ENCODE results near the gene COMMD1. TPM values are rescaled to one million over a fixed set of nuclear protein-coding genes. Genes with fewer than 3 reads are reported as not detected.

The COMMD1 gene
- total RNA-seq, 1 donor from 2014 or later = 43.6 TPM

- no peak overlapping the region for H3K27ac Mint-ChIP-seq
- H3K9me3 Mint-ChIP-seq = no peaks in the 10 kb centered on the region
- H3K4me3 Mint-ChIP-seq = no peak overlapping the region
- no peaks in the 10 kb centered on the region for H3K27me3 Mint-ChIP-seq
- no peak for TF ChIP-seq CTCF (conservative IDR thresholded peaks at IDR 0.05)
- DNase-seq (ENCODE audit: extremely low spot score, unreplicated experiment) = no peak
- H3K4me1 Mint-ChIP-seq (ENCODE audit: unreplicated experiment) = peaks cover 8% of the 10 kb centered on the region
- peaks cover 3% of the 10 kb centered on the region for H3K36me3 Mint-ChIP-seq
Measured at GRCh38 chr2:61969376-61969775, 63.9 kb downstream of the COMMD1 start.

DNA sequence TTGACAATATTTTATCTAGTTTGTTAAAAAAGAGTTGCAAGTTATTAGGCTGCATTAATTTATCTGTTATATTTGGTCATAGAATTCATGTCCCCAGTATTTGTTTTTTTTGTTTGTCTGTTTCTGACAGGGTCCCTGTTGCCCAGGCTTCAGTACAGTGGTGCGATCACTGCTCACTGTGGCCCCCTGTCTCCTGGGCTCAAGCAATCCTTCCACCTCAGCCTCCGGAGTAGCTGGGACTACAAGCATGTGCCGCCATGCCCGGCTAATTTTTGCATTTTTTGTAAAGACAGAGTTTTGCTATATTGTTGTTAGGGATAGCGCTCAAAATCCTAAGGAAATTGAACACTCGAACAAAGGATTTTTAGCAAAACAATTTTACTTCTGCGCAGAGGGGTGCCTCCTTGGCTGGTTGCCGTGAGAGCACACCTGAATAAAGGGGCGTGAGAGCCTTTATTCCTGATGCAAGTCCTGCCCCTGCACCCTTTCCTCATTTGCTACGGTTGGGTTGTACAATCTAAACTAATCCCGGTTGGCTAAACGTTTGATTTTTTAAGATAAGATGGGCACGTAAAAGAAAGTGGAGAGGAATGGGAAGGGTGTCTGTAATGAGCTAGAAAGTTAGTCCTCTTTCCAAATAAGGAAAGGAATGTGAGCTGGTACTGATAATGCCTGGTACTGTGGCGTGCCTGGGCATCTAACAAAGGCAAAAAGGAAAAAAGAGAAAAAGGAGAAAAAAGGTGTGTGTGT lies 65.5 kb downstream of the COMMD1 start:
- H3K9me3 Mint-ChIP-seq = no peaks in the 10 kb centered on the region
- H3K27ac Mint-ChIP-seq = peak overlapping the region; percentile 54
- no peak for DNase-seq (ENCODE audit: extremely low spot score, unreplicated experiment)
- H3K4me3 Mint-ChIP-seq = peak overlapping the region; percentile 52
- peaks cover 8% of the 10 kb centered on the region for H3K4me1 Mint-ChIP-seq (ENCODE audit: unreplicated experiment)
- H3K27me3 Mint-ChIP-seq = no peaks in the 10 kb centered on the region
- no peak for TF ChIP-seq CTCF (conservative IDR thresholded peaks at IDR 0.05)
- H3K36me3 Mint-ChIP-seq = peaks cover 3% of the 10 kb centered on the region

DNA sequence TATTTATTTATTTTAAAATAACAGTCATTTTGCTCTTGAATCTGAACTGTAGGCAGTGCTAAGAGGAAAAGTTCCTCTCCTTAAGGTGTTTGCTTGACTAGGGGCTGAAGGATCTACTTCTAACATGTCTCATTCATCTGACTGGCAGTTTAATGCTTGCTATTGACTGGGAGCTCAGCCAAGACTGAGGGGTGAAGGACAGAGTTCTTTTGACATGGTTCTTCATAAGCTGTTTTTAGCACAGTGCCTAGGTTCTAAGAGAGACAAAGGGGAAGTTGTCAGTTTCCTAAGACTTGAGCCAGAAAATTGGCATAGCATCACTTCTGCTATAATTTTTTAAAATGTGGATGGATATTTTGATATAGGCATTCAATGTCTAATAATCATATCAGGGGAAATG lies 73.0 kb downstream of the COMMD1 start:
- no peak for DNase-seq (ENCODE audit: extremely low spot score, unreplicated experiment)
- H3K4me3 Mint-ChIP-seq = no peak overlapping the region
- no peaks in the 10 kb centered on the region for H3K27me3 Mint-ChIP-seq
- no peak for TF ChIP-seq CTCF (conservative IDR thresholded peaks at IDR 0.05)
- peaks cover 9% of the 10 kb centered on the region for H3K9me3 Mint-ChIP-seq
- H3K4me1 Mint-ChIP-seq (ENCODE audit: unreplicated experiment) = no peaks in the 10 kb centered on the region
- no peak overlapping the region for H3K27ac Mint-ChIP-seq
- H3K36me3 Mint-ChIP-seq = peaks cover 4% of the 10 kb centered on the region

GRCh38 chr2:61980758-61981157 lies 75.3 kb downstream of the COMMD1 start:
- H3K4me1 Mint-ChIP-seq (ENCODE audit: unreplicated experiment) = no peaks in the 10 kb centered on the region
- H3K36me3 Mint-ChIP-seq = peaks cover 3% of the 10 kb centered on the region
- TF ChIP-seq CTCF (conservative IDR thresholded peaks at IDR 0.05) = no peak
- no peak overlapping the region for H3K27ac Mint-ChIP-seq
- H3K4me3 Mint-ChIP-seq = no peak overlapping the region
- H3K27me3 Mint-ChIP-seq = no peaks in the 10 kb centered on the region
- H3K9me3 Mint-ChIP-seq = peaks cover 14% of the 10 kb centered on the region
- DNase-seq (ENCODE audit: extremely low spot score, unreplicated experiment) = no peak

GRCh38 chr2:61984682-61985081 lies 79.2 kb downstream of the COMMD1 start:
- no peak for DNase-seq (ENCODE audit: extremely low spot score, unreplicated experiment)
- no peak for TF ChIP-seq CTCF (conservative IDR thresholded peaks at IDR 0.05)
- H3K27me3 Mint-ChIP-seq = no peaks in the 10 kb centered on the region
- H3K4me1 Mint-ChIP-seq (ENCODE audit: unreplicated experiment) = no peaks in the 10 kb centered on the region
- no peak overlapping the region for H3K4me3 Mint-ChIP-seq
- peaks cover 14% of the 10 kb centered on the region for H3K9me3 Mint-ChIP-seq
- H3K36me3 Mint-ChIP-seq = no peaks in the 10 kb centered on the region
- H3K27ac Mint-ChIP-seq = no peak overlapping the region

Measured in type B pancreatic cell (in vitro differentiated cells).